ENCODE data around the gene UBP1.

DNA sequence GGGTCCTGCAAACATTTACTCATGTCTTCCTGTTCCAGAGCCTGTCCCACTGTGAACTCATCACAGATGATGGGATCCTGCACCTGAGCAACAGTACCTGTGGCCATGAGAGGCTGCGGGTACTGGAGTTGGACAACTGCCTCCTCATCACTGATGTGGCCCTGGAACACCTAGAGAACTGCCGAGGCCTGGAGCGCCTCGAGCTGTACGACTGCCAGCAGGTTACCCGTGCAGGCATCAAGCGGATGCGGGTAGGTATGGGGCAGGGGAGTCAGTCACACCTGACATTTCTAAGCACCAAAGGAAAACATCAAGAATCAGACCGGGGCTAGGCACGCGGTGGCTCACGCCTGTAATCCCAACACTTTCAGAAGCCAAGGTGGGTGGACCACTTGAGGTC lies 56.3 kb downstream of the UBP1 start:
- TF ChIP-seq, protein P1, sequence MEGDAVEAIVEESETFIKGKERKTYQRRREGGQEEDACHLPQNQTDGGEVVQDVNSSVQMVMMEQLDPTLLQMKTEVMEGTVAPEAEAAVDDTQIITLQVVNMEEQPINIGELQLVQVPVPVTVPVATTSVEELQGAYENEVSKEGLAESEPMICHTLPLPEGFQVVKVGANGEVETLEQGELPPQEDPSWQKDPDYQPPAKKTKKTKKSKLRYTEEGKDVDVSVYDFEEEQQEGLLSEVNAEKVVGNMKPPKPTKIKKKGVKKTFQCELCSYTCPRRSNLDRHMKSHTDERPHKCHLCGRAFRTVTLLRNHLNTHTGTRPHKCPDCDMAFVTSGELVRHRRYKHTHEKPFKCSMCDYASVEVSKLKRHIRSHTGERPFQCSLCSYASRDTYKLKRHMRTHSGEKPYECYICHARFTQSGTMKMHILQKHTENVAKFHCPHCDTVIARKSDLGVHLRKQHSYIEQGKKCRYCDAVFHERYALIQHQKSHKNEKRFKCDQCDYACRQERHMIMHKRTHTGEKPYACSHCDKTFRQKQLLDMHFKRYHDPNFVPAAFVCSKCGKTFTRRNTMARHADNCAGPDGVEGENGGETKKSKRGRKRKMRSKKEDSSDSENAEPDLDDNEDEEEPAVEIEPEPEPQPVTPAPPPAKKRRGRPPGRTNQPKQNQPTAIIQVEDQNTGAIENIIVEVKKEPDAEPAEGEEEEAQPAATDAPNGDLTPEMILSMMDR (optimal IDR thresholded peaks at IDR 0.05 in 1 of 3, IDR thresholded peaks at IDR 0.05 in 1 of 3, conservative IDR thresholded peaks at IDR 0.05 in 1 of 3; ENCODE audit: extremely low read depth in 1 of 3, insufficient read depth in 2 of 3, low read length in 3 of 3) = no peak
- no peak for TF ChIP-seq EZH2 (IDR thresholded peaks at IDR 0.05; ENCODE audit: low read length)
